Natural killer cell (primary cell): ENCODE results near the gene INMT. TPM values are rescaled to one million over a fixed set of nuclear protein-coding genes. Genes with fewer than 3 reads are reported as not detected.

ENCODE experiments used
- ATAC-seq, 3 donors: fragments of 150-1000 bp in 2 of 3; fragments of 200-7000 bp in 1 of 3; cut with Tn5 transposase; 1 replicate in 1 of 3; 2 replicates in 2 of 3; pipeline ENCODE4 v1.10.0; 2021; ENCODE audit warnings: mild to moderate bottlenecking in 2 of 3, moderate library complexity in 2 of 3
- DNase-seq, 2 donors: peaks; one replicate each; pipeline versions ENCODE4 v3.0.0 to v3.0.0-alpha.2; 2013 to 2021; ENCODE audit warnings: mixed read lengths in 1 of 2
- H3K27ac ChIP-seq: one replicate; pipeline ENCODE4 v1.5.1; 2013; ENCODE audit warnings: mild to moderate bottlenecking, low read length
- H3K27me3 ChIP-seq: one replicate; pipeline ENCODE4 v1.6.1; 2013; ENCODE audit warnings: low read length; ENCODE audit not compliant: control insufficient read depth, insufficient read depth
- H3K36me3 ChIP-seq: one replicate; pipeline ENCODE4 v1.6.1; 2013; ENCODE audit warnings: low read length; ENCODE audit not compliant: control insufficient read depth, insufficient read depth
- H3K4me1 ChIP-seq: one replicate; pipeline ENCODE4 v1.6.1; 2013; ENCODE audit warnings: low read length; ENCODE audit not compliant: control insufficient read depth, insufficient read depth
- H3K4me3 ChIP-seq: one replicate; pipeline ENCODE4 v1.5.1; 2013; ENCODE audit warnings: low read length
- H3K9me3 ChIP-seq: one replicate; pipeline ENCODE4 v1.6.1; 2013; ENCODE audit warnings: low read length; ENCODE audit not compliant: control insufficient read depth, insufficient read depth
- H3K27ac Mint-ChIP-seq, 2 donors: one replicate each; pipeline ENCODE4 v1.8.0; 2022; ENCODE audit warnings: mild to moderate bottlenecking in 2 of 2, mixed read lengths in 2 of 2, moderate library complexity in 1 of 2
- H3K27me3 Mint-ChIP-seq, 2 donors: one replicate each; pipeline ENCODE4 v1.8.0; 2022; ENCODE audit warnings: low read depth in 2 of 2, mixed read lengths in 2 of 2
- H3K36me3 Mint-ChIP-seq: one replicate; pipeline ENCODE4 v1.8.0; 2022; ENCODE audit warnings: mixed read lengths
- H3K4me1 Mint-ChIP-seq, 2 donors: one replicate each; pipeline ENCODE4 v1.8.0; 2022; ENCODE audit warnings: mixed read lengths in 2 of 2
- H3K4me3 Mint-ChIP-seq: one replicate; pipeline ENCODE4 v1.8.0; 2022; ENCODE audit warnings: mild to moderate bottlenecking, moderate library complexity, mixed read lengths
- H3K9me3 Mint-ChIP-seq, 2 donors: one replicate each; pipeline ENCODE4 v1.8.0; 2022; ENCODE audit warnings: mixed read lengths in 2 of 2
- CTCF ChIP-seq: fragments of 200-600 bp; IDR thresholded peaks from one replicate; pipeline ENCODE4 v1.8.0; 2022; ENCODE audit warnings: antibody characterized with exemption
- WGBS: methylation state at CpG from one replicate; pipeline ENCODE4 v1.1.7; 2013; ENCODE audit warnings: missing lambda C conversion rate; ENCODE audit not compliant: insufficient coverage; 5-methylcytosine and 5-hydroxymethylcytosine counted together
- intact Hi-C: fragments of 100-400 bp; cut with micrococcal nuclease; formaldehyde crosslinking; loops from one replicate; pipeline ENCODE4 v1.14.2; 2022
- total RNA-seq, 4 donors: library from RNA; stranded (reverse); fragments of 120-200 nt in 1 of 4; gene quantifications; one replicate each; pipeline versions ENCODE4 v1.2.3 to v1.2.4, GENCODE V29; 2013 to 2022

Gene INMT
- total RNA-seq, 3 donors from 2014 or later (not counting 1 experiment from before 2014, with no cell fraction given), result 0.56 to 1.0 TPM; not detected in 1

- H3K27ac Mint-ChIP-seq, result no peak overlapping the region
- no peak overlapping the region for H3K4me3 Mint-ChIP-seq
- TF ChIP-seq CTCF, result no peak
- H3K9me3 Mint-ChIP-seq, result no peaks in the 10 kb centered on the region
- WGBS, result 83% methylated on average over 3 of the region's 6 CpGs
- H3K4me1 Mint-ChIP-seq, result no peaks in the 10 kb centered on the region
- no peak overlapping the region for H3K27ac ChIP-seq
- no peaks in the 10 kb centered on the region for H3K4me1 ChIP-seq
- ATAC-seq (no peak), DNase-seq (no peak)
- intact Hi-C loops, result no loop called here
- H3K9me3 ChIP-seq, result no peaks in the 10 kb centered on the region
- H3K27me3 Mint-ChIP-seq, result no peaks in the 10 kb centered on the region
- no peaks in the 10 kb centered on the region for H3K36me3 ChIP-seq
- H3K27me3 ChIP-seq, result no peaks in the 10 kb centered on the region
- H3K4me3 ChIP-seq, result no peak overlapping the region
- H3K36me3 Mint-ChIP-seq, result no peaks in the 10 kb centered on the region
These were observed 42.4 kb upstream of the INMT start for GRCh38 chr7:30709549-30709948.

- H3K36me3 ChIP-seq, result no peaks in the 10 kb centered on the region
- Mint-ChIP-seq H3K27me3 (no peaks in the 10 kb centered on the region), H3K9me3 (no peaks in the 10 kb centered on the region), H3K4me3 (no peak overlapping the region), H3K4me1 (no peaks in the 10 kb centered on the region), H3K36me3 (no peaks in the 10 kb centered on the region), H3K27ac (no peak overlapping the region)
- H3K27me3 ChIP-seq, result no peaks in the 10 kb centered on the region
- intact Hi-C loops, result no loop called here
- DNase-seq (no peak), ATAC-seq (no peak)
- WGBS, result 89% methylated on average over 4 of the region's 4 CpGs
- no peaks in the 10 kb centered on the region for H3K4me1 ChIP-seq
- no peak for TF ChIP-seq CTCF
- no peaks in the 10 kb centered on the region for H3K9me3 ChIP-seq
- no peak overlapping the region for H3K27ac ChIP-seq
- H3K4me3 ChIP-seq, result no peak overlapping the region
These were observed 41.3 kb upstream of the INMT start for GRCh38 chr7:30710669-30711068.

GRCh38 chr7:30713392-30713791 is 38.5 kb upstream of the INMT start:
- H3K4me3 Mint-ChIP-seq, result no peak overlapping the region
- H3K27ac Mint-ChIP-seq, result no peak overlapping the region
- Histone ChIP-seq H3K27ac (no peak overlapping the region), H3K4me3 (no peak overlapping the region), H3K27me3 (no peaks in the 10 kb centered on the region), H3K36me3 (no peaks in the 10 kb centered on the region), H3K4me1 (no peaks in the 10 kb centered on the region), H3K9me3 (peaks cover 2% of the 10 kb centered on the region)
- no peak for DNase-seq
- H3K27me3 Mint-ChIP-seq, result no peaks in the 10 kb centered on the region
- no peak for TF ChIP-seq CTCF
- H3K9me3 Mint-ChIP-seq, result peaks cover 6 to 11% of the 10 kb centered on the region in 2 donors
- peaks cover 8% of the 10 kb centered on the region for H3K36me3 Mint-ChIP-seq
- intact Hi-C loops, result no loop called here
- WGBS, result 94% methylated on average over 6 of the region's 6 CpGs
- no peaks in the 10 kb centered on the region for H3K4me1 Mint-ChIP-seq
- ATAC-seq, result no peak

GRCh38 chr7:30714129-30714528 is 37.8 kb upstream of the INMT start:
- Histone ChIP-seq H3K4me1 (no peaks in the 10 kb centered on the region), H3K4me3 (no peak overlapping the region), H3K27ac (no peak overlapping the region), H3K9me3 (peaks cover 8% of the 10 kb centered on the region), H3K36me3 (no peaks in the 10 kb centered on the region), H3K27me3 (no peaks in the 10 kb centered on the region)
- intact Hi-C loops, result no loop called here
- H3K4me3 Mint-ChIP-seq, result no peak overlapping the region
- DNase-seq, result no peak
- WGBS, result 100% methylated on average over 1 of the region's 1 CpG
- H3K27ac Mint-ChIP-seq, result no peak overlapping the region
- H3K36me3 Mint-ChIP-seq, result peaks cover 16% of the 10 kb centered on the region
- no peaks in the 10 kb centered on the region for H3K27me3 Mint-ChIP-seq
- peaks cover 8 to 14% of the 10 kb centered on the region in 2 donors for H3K9me3 Mint-ChIP-seq
- no peak for ATAC-seq
- no peaks in the 10 kb centered on the region for H3K4me1 Mint-ChIP-seq
- TF ChIP-seq CTCF, result no peak
